ENCODE data around the gene IPCEF1. TPM values are rescaled to one million over a fixed set of nuclear protein-coding genes. Genes with fewer than 3 reads are reported as not detected.

Gene IPCEF1
- total and polyA plus RNA-seq, 2 of the 8 experiments (the other 6 are each of a cell fraction or from before 2014, with no cell fraction given): 0.41 to 0.78 TPM

GRCh38 chr6:154367839-154368695, 11.5 kb upstream of the IPCEF1 start:
- Histone ChIP-seq H3K56ac (replicated peaks; ENCODE audit: insufficient read length, low read depth, low read length) (no peak overlapping the region), H3K27ac (ENCODE audit: low read depth, low read length) (no peak overlapping the region), H4K8ac (ENCODE audit: extremely low read depth, insufficient read depth, low read length) (no peak overlapping the region), H3K23ac (ENCODE audit: insufficient read length) (no peak overlapping the region), H2BK120ac (replicated peaks; ENCODE audit: low read depth, low read length) (no peak overlapping the region), H3K9me3 (ENCODE audit: insufficient read depth in 2 of 2, low read depth in 1 of 2, low read length in 1 of 2) (no peaks in the 10 kb centered on the region), H3K79me1 (ENCODE audit: low read depth, low read length) (no peaks in the 10 kb centered on the region), H3K4ac (replicated peaks; ENCODE audit: insufficient read length, low read depth, low read length) (no peak overlapping the region), H2BK5ac (ENCODE audit: low read depth, low read length) (no peak overlapping the region), H3K36me3 (ENCODE audit: control insufficient read depth in 2 of 4, insufficient read depth in 4 of 4, low read length in 3 of 4) (no peaks in the 10 kb centered on the region), H3K4me3 (ENCODE audit: extremely low read depth in 1 of 4, insufficient read depth in 2 of 4, low read depth in 3 of 4, low read length in 4 of 4) (no peak overlapping the region), H3K23me2 (ENCODE audit: low read depth, low read length) (no peaks in the 10 kb centered on the region; the same call in 1 of the 2 replicates), H2AFZ (ENCODE audit: low read length) (no peak overlapping the region), H3K27me3 (replicated peaks in 1 of 4; ENCODE audit: control insufficient read depth in 3 of 4, extremely low read depth in 1 of 4, insufficient read depth in 3 of 4, low read length in 3 of 4) (no peaks in the 10 kb centered on the region), H2BK12ac (ENCODE audit: low read depth, low read length) (no peak overlapping the region), H3K18ac (ENCODE audit: extremely low read depth, low read length) (no peak overlapping the region), H4K20me1 (replicated peaks in 1 of 2; ENCODE audit: control insufficient read depth in 1 of 2, insufficient read depth in 2 of 2, low read length in 2 of 2) (no peaks in the 10 kb centered on the region), H3K14ac (ENCODE audit: insufficient read length) (no peak overlapping the region), H2BK15ac (ENCODE audit: low read length) (no peak overlapping the region), H3K9ac (replicated peaks in 1 of 4; ENCODE audit: extremely low read depth in 1 of 4, low read depth in 3 of 4, low read length in 3 of 4) (no peak overlapping the region), H2AK5ac (ENCODE audit: low read depth, low read length) (no peak overlapping the region), H4K91ac (replicated peaks; ENCODE audit: insufficient read length, low read length) (no peak overlapping the region), H3K4me2 (ENCODE audit: insufficient read depth in 1 of 2, low read depth in 2 of 2, low read length in 2 of 2) (no peak overlapping the region), H4K5ac (ENCODE audit: insufficient read length, low read depth, low read length) (no peak overlapping the region), H2BK20ac (ENCODE audit: low read length) (no peak overlapping the region), H3K4me1 (replicated peaks in 1 of 4; ENCODE audit: control insufficient read depth in 3 of 4, insufficient read depth in 4 of 4, low read length in 3 of 4) (no peaks in the 10 kb centered on the region), H3K79me2 (ENCODE audit: control insufficient read depth in 1 of 2, insufficient read depth in 2 of 2, low read length in 2 of 2) (no peaks in the 10 kb centered on the region)
- no peak for DNase-seq (ENCODE audit: low read depth in 1 of 2, low spot score in 2 of 2)
- CTCF ChIA-PET (ENCODE audit: partially characterized antibody): interaction anchor here (0.7 to 2.4 kb wide), 4 partner anchors 7 to 216 kb away, joined by 3 to 7 read pairs (median 4); no protein-coding TSS in a partner anchor
- 86% methylated on average over 9 of the region's 9 CpGs; no CpG with 5 or more reads in 1 of the 2 experiments for WGBS, 2 experiments (ENCODE audit: extremely low coverage in 1 of 2, insufficient coverage in 1 of 2, insufficient read length in 1 of 2, insufficient replicate concordance in 2 of 2, low coverage in 1 of 2, low lambda C conversion rate in 2 of 2, missing lambda C conversion rate in 1 of 2)
- FAIRE-seq: no peak
- POLR2A ChIA-PET (ENCODE audit: partially characterized antibody): no interaction called here
- TF ChIP-seq EZH2 (IDR thresholded peaks at IDR 0.05; ENCODE audit: low read depth, low read length, severe bottlenecking): no peak
- no peak for TF ChIP-seq ATF3 (IDR thresholded peaks at IDR 0.05; ENCODE audit: insufficient read depth, low read depth, low read length)
- TF ChIP-seq SIN3A (conservative IDR thresholded peaks at IDR 0.05 in 1 of 2, IDR thresholded peaks at IDR 0.05 in 1 of 2; ENCODE audit: low read depth in 1 of 2, low read length in 2 of 2): no peak
- TF ChIP-seq YY1 (IDR thresholded peaks at IDR 0.05; ENCODE audit: low read depth, low read length): no peak
- no peak for TF ChIP-seq KDM5A (IDR thresholded peaks at IDR 0.05; ENCODE audit: low read length)
- TF ChIP-seq POLR2AphosphoS5 (IDR thresholded peaks at IDR 0.05; ENCODE audit: low read depth, low read length): no peak
- no peak for TF ChIP-seq EP300 (IDR thresholded peaks at IDR 0.05; ENCODE audit: borderline replicate concordance in 1 of 2, low read depth in 2 of 2, low read length in 2 of 2)
- no peak for TF ChIP-seq GABPA (IDR thresholded peaks at IDR 0.05; ENCODE audit: borderline replicate concordance, insufficient read depth, low read length)
- TF ChIP-seq CBX5 (IDR thresholded peaks at IDR 0.05; ENCODE audit: low read depth, low read length): no peak
- no peak for TF ChIP-seq PHF8 (conservative IDR thresholded peaks at IDR 0.05; ENCODE audit: low read depth, low read length)
- no peak for TF ChIP-seq SP2 (IDR thresholded peaks at IDR 0.05; ENCODE audit: low read length)
- no peak for TF ChIP-seq TCF12 (IDR thresholded peaks at IDR 0.05; ENCODE audit: low read depth, low read length)
